NB4 (cell line): ENCODE measurements around the gene RANBP17.
"Not testable (repeated sequence)": the region's sequence is repeated elsewhere in the genome, so short reads cannot be mapped to it uniquely, and the experiment has no call there.

Experiments
- DNase-seq: peaks from one replicate; pipeline ENCODE4 v3.0.0; 2010; ENCODE audit warnings: low read depth
- H3K4me3 ChIP-seq: one replicate; pipeline ENCODE4 v1.5.1; 2011; ENCODE audit warnings: mild to moderate bottlenecking, low read depth, low read length, moderate library complexity
- MYC ChIP-seq: IDR thresholded peaks from 2 replicates; pipeline ENCODE4 v1.6.1; 2011; ENCODE audit warnings: low read depth, low read length
- POLR2A ChIP-seq: IDR thresholded peaks from 2 replicates; pipeline ENCODE4 v1.6.1; 2011; ENCODE audit warnings: mild to moderate bottlenecking; ENCODE audit not compliant: insufficient read length; ENCODE audit errors: extremely low read depth
- TF ChIP-seq, protein P1 (sequence below): IDR thresholded peaks from 2 replicates; pipeline ENCODE4 v1.6.1; 2011; ENCODE audit warnings: low read depth, low read length
- TF ChIP-seq, protein P2 (sequence below): IDR thresholded peaks from one replicate; pipeline ENCODE4 v1.5.1; 2012; ENCODE audit warnings: low read depth, low read length

The RANBP17 gene

DNA sequence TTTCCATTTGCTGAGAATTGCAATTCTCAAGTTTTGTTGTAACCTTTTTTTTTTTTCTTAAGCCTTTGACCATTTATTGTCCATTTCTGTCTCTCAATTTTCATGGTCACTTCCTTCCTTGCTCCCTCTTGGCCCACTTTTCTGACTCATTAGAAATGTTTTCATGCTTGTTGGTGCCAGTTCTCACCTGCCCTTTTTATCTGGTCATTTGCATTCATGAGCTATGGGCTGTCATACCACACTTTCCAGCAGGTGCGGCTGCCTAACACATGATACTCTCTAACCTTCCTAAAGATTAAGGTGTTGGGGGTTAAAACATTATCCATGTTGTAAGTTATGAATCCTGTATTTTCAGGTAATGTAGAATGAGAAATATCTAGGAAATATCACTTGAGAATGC lies 296.8 kb downstream of the RANBP17 start:
- no peak for DNase-seq
- H3K4me3 ChIP-seq, result no peak overlapping the region
- TF ChIP-seq MYC (no peak), POLR2A (no peak)
- TF ChIP-seq, protein P1, sequence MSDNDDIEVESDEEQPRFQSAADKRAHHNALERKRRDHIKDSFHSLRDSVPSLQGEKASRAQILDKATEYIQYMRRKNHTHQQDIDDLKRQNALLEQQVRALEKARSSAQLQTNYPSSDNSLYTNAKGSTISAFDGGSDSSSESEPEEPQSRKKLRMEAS, result no peak
- TF ChIP-seq, protein P2, sequence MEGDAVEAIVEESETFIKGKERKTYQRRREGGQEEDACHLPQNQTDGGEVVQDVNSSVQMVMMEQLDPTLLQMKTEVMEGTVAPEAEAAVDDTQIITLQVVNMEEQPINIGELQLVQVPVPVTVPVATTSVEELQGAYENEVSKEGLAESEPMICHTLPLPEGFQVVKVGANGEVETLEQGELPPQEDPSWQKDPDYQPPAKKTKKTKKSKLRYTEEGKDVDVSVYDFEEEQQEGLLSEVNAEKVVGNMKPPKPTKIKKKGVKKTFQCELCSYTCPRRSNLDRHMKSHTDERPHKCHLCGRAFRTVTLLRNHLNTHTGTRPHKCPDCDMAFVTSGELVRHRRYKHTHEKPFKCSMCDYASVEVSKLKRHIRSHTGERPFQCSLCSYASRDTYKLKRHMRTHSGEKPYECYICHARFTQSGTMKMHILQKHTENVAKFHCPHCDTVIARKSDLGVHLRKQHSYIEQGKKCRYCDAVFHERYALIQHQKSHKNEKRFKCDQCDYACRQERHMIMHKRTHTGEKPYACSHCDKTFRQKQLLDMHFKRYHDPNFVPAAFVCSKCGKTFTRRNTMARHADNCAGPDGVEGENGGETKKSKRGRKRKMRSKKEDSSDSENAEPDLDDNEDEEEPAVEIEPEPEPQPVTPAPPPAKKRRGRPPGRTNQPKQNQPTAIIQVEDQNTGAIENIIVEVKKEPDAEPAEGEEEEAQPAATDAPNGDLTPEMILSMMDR, result no peak

DNA sequence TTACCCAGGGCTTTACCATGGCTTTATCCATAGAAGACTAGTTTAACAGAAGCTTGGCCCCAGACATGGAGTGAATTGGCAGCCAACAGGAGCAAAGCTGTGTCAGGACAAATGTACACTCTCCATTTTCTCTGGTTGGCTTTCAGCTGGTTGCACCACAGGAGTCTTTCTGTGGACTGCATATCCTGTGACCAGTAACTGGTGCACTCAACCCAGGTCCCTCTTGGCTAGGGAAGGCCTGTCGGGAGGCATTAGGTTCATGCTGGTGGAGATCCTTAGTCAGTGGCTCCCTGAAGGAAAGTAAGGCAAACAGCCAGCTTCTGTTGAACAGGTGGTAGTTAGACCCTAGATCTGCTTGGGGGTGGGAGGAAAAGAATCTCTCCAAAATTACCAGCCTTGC lies 300.3 kb downstream of the RANBP17 start:
- no peak for DNase-seq
- no peak for TF ChIP-seq MYC
- TF ChIP-seq, protein P2, result no peak
- TF ChIP-seq POLR2A, result no peak
- TF ChIP-seq, protein P1, result no peak
- H3K4me3 ChIP-seq, result no peak overlapping the region

DNA sequence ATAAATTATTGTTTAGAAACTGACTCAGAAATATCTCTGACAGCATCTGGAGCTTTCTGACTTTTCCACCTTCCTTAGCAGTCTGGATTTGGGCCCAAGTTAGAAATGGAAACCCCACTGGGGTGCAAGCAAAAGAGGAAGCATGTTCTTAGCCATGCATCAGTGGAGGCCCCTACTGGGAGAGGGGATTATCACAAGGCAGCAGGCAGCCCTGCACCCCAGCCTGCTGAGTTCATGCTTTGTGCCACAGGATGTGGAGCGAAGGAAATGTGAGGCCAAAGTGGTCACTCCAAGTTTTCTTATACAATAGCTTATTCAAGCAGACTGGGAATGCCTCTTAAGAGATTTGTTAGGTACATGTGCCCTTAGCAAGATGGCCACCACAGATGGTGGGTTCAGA lies 300.8 kb downstream of the RANBP17 start:
- peak; percentile 47 for DNase-seq
- TF ChIP-seq, protein P1, result peak; percentile 42; the same call in 1 of the 2 replicates
- 0 out of 2 replicates have a peak, but pooled peaks have one; percentile 12 for TF ChIP-seq MYC
- TF ChIP-seq, protein P2, result peak; percentile 60
- no peak for TF ChIP-seq POLR2A
- no peak overlapping the region for H3K4me3 ChIP-seq

DNA sequence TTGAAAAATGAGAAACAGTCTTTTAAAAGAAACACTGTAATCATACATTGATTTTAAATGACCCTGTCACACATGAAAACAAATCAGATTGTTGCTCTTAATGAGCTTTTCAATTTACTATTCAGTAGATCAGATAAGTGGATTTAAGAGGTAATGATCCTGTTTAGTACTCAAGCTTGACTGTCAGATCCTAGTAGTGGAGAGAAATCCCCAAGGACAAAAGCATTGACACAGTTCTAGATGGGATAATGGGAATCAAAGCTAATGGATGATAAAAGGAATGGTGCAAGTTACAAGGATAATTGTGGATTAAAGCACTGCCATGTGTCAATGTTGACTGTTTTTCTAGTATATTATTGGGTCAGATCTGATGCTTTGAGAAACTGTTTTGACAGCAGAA lies 304.9 kb downstream of the RANBP17 start:
- H3K4me3 ChIP-seq, result no peak overlapping the region
- DNase-seq, result no peak
- no peak for TF ChIP-seq MYC
- no peak for TF ChIP-seq POLR2A
- TF ChIP-seq, protein P2, result no peak
- TF ChIP-seq, protein P1, result no peak

DNA sequence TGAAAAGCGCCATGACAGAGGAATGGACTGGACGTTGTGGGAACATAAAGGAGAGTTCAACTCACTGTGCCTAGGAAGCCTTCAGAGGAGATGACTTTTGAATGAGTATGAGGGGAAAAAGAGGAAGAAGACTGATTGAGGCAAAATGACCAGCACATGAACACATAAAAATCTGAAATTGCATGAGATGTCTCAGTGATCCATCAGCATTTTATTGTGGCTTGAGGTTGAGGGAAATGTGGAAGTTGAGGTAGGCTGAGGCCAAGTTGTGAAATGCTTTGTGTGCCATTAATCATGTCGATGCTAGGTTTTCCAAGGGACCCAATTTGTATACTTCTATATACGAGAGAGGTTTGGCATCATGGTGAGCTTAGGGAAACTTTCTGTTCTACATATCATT lies 306.4 kb downstream of the RANBP17 start:
- H3K4me3 ChIP-seq, result no peak overlapping the region
- TF ChIP-seq POLR2A (no peak), MYC (no peak)
- TF ChIP-seq, protein P2, result no peak
- TF ChIP-seq, protein P1, result no peak
- peak; percentile 60 for DNase-seq

DNA sequence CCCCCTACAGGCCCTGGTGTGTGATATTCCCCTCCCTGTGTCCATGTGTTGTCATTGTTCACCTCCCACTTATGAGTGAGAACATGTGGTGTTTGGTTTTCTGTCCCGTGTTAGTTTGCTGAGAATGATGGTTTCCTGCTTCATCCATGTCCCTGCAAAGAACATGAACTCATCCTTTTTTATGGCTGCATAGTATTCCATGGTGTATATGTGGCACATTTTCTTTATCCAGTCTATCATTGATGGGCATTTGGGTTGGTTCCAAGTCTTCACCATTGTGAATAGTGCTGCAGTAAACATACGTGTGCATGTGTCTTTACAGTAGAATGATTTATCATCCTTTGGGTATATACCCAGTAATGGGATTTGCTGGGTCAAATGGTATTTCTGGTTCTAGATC lies 313.1 kb downstream of the RANBP17 start:
- not testable (repeated sequence) for DNase-seq, H3K4me3 ChIP-seq
